Endothelial cell of umbilical vein (primary cell): Measurements from ENCODE around the gene KCNQ5. TPM values are rescaled to one million over a fixed set of nuclear protein-coding genes. Genes with fewer than 3 reads are reported as not detected.

Experiments used
- BruUV-seq: library from RNA; stranded (reverse); fragments of 400-500 nt; replicated peaks from 2 replicates; lab custom pipeline; 2021; lab: Mats Ljungman, UMichigan
- CTCF ChIA-PET: fragments of 300-600, 350-600 bp; sonication (Branson Sonifier 250); formaldehyde crosslinking; loops from one replicate; lab custom pipeline; 2021; ENCODE audit warnings: antibody characterized with exemption, inconsistent platforms; lab: Charles Lee
- POLR2A ChIA-PET: fragments of 300-600, 350-600 bp; sonication (Branson Sonifier 250); formaldehyde crosslinking; loops from one replicate; lab custom pipeline; 2021; ENCODE audit warnings: antibody characterized with exemption, inconsistent platforms; lab: Charles Lee
- DNase-seq: peaks from one replicate; pipeline ENCODE4 v3.0.0-alpha.2; 2011; ENCODE audit warnings: low read depth, low spot score
- FAIRE-seq: peaks from 2 replicates; lab custom pipeline; 2011; peaks lifted over from hg19 to GRCh38; lab: Jason Lieb, UNC
- H2AFZ ChIP-seq: 2 replicates; pipeline ENCODE4 v1.6.0; 2012; ENCODE audit warnings: low read depth, low read length, control low read depth, inconsistent platforms
- H3K27ac ChIP-seq: 2 replicates; pipeline ENCODE4 v1.5.1; 2011; ENCODE audit warnings: low read depth, mild to moderate bottlenecking, control low read depth, low read length, moderate library complexity; ENCODE audit not compliant: insufficient read depth
- H3K27me3 ChIP-seq, 2 experiments: 2 replicates each; pipeline versions ENCODE4 v1.6.0 to v1.6.1; 2011; ENCODE audit warnings: low read length in 2 of 2, mixed read lengths in 1 of 2; ENCODE audit not compliant: control insufficient read depth in 2 of 2, insufficient read depth in 2 of 2
- H3K36me3 ChIP-seq, 2 experiments: 2 replicates in 1 of 2; 3 replicates in 1 of 2; pipeline ENCODE4 v1.5.1; 2011; ENCODE audit warnings: low read length in 2 of 2, mild to moderate bottlenecking in 1 of 2, moderate library complexity in 1 of 2; ENCODE audit not compliant: control insufficient read depth in 2 of 2, insufficient read depth in 2 of 2; ENCODE audit errors: extremely low read depth in 1 of 2
- H3K4me1 ChIP-seq: 3 replicates; pipeline ENCODE4 v1.5.1; 2011; ENCODE audit warnings: mild to moderate bottlenecking, low read length; ENCODE audit not compliant: control insufficient read depth, insufficient read depth; ENCODE audit errors: extremely low read depth
- H3K4me2 ChIP-seq: 2 replicates; pipeline ENCODE4 v1.6.1; 2011; ENCODE audit warnings: low read length, control low read depth, mixed read lengths; ENCODE audit not compliant: insufficient read depth
- H3K4me3 ChIP-seq, 3 experiments: fragments of 200-600 bp in 1 of 3; sonication (generic), shearing (Covaris generic) in 1 of 3; replicated peaks in 1 of 3; 2 replicates each; pipeline ENCODE4 v1.5.1; 2011 to 2016; ENCODE audit warnings: control low read depth in 3 of 3, low read length in 3 of 3, mild to moderate bottlenecking in 2 of 3, inconsistent platforms in 1 of 3, low read depth in 1 of 3, moderate library complexity in 1 of 3; ENCODE audit not compliant: insufficient read depth in 1 of 3
- H3K79me2 ChIP-seq: 2 replicates; pipeline ENCODE4 v1.6.0; 2012; ENCODE audit warnings: low read length, inconsistent platforms; ENCODE audit not compliant: control insufficient read depth, insufficient read depth
- H3K9ac ChIP-seq: replicated peaks from 2 replicates; pipeline ENCODE3; 2011; ENCODE audit warnings: low read length, control low read depth; ENCODE audit not compliant: insufficient read depth; ENCODE audit errors: extremely low read depth
- H3K9me1 ChIP-seq: replicated peaks from 3 replicates; pipeline ENCODE4 v1.6.0; 2011; ENCODE audit warnings: mild to moderate bottlenecking, low read length; ENCODE audit not compliant: control insufficient read depth, insufficient read depth; ENCODE audit errors: extremely low read depth
- H3K9me3 ChIP-seq: replicated peaks from 2 replicates; pipeline ENCODE4 v1.5.1; 2012; ENCODE audit warnings: low read length, inconsistent platforms; ENCODE audit not compliant: control insufficient read depth, insufficient read depth
- H4K20me1 ChIP-seq: replicated peaks from 2 replicates; pipeline ENCODE3; 2011; ENCODE audit warnings: mild to moderate bottlenecking, low read length; ENCODE audit not compliant: control insufficient read depth, insufficient read depth; ENCODE audit errors: extremely low read depth
- CTCF ChIP-seq, 2 donors: IDR thresholded peaks; 1 replicate in 1 of 2; 2 replicates in 1 of 2; pipeline ENCODE4 v1.5.1; 2011; ENCODE audit warnings: low read length in 2 of 2, mild to moderate bottlenecking in 2 of 2, moderate library complexity in 2 of 2, control low read depth in 1 of 2, inconsistent platforms in 1 of 2, low read depth in 1 of 2; ENCODE audit not compliant: insufficient read depth in 1 of 2; ENCODE audit errors: extremely low read depth in 1 of 2
- EZH2 ChIP-seq: IDR thresholded peaks from 2 replicates; pipeline ENCODE4 v1.6.1; 2012; ENCODE audit warnings: borderline replicate concordance, low read depth, mild to moderate bottlenecking, moderate library complexity, low read length, inconsistent platforms; ENCODE audit not compliant: severe bottlenecking
- FOS ChIP-seq: IDR thresholded peaks from 2 replicates; pipeline ENCODE4 v1.6.1; 2011; ENCODE audit warnings: mild to moderate bottlenecking, low read length, moderate library complexity, borderline replicate concordance; ENCODE audit not compliant: insufficient read depth
- GATA2 ChIP-seq: IDR thresholded peaks from 2 replicates; pipeline ENCODE4 v1.7.0; 2011; ENCODE audit warnings: low read depth, mild to moderate bottlenecking, moderate library complexity, mixed read lengths, low read length; ENCODE audit not compliant: insufficient read length, insufficient read depth
- JUN ChIP-seq: IDR thresholded peaks from 2 replicates; pipeline ENCODE4 v1.6.1; 2011; ENCODE audit warnings: borderline replicate concordance, low read depth; ENCODE audit not compliant: insufficient read length, insufficient read depth
- MAX ChIP-seq: IDR thresholded peaks from 2 replicates; pipeline ENCODE4 v1.6.1; 2011; ENCODE audit not compliant: insufficient read depth, insufficient read length
- MYC ChIP-seq: IDR thresholded peaks from one replicate; pipeline ENCODE4 v1.6.1; 2011; ENCODE audit warnings: mild to moderate bottlenecking, low read depth, low read length
- POLR2A ChIP-seq: IDR thresholded peaks from 2 replicates; pipeline ENCODE4 v1.6.1; 2012; ENCODE audit warnings: low read depth, mild to moderate bottlenecking, control low read depth, low read length
- POLR2AphosphoS5 ChIP-seq: IDR thresholded peaks from 2 replicates; pipeline ENCODE4 v1.6.1; 2012; ENCODE audit warnings: low read depth, mild to moderate bottlenecking, control low read depth, low read length, moderate library complexity; ENCODE audit not compliant: insufficient read depth
- dilution Hi-C: fragments of 300-500 bp; cut with MboI; formaldehyde crosslinking; loops from one replicate; pipeline ENCODE4 v1.15.0; 2019; ENCODE audit warnings: low sequenced_read_pairs; ENCODE audit not compliant: extremely low pct_ligation_motif_present
- intact Hi-C: fragments of 100-400 bp; cut with micrococcal nuclease; formaldehyde crosslinking; loops from one replicate; pipeline ENCODE4 v1.10.0; 2022
- polyA plus RNA-seq, 4 experiments: library from polyadenylated mRNA; depleted of rRNA in 3 of 4; stranded (reverse) in 3 of 4; unstranded in 1 of 4; fragments of >200 nt; gene quantifications; 2 replicates each; pipeline versions ENCODE4 v1.2.1 to v1.2.3, GENCODE V29; 2011 to 2012; ENCODE audit warnings: missing spikeins in 1 of 4
- total RNA-seq: library from RNA; stranded (reverse); gene quantifications from 2 replicates; pipeline ENCODE4 v1.2.3, GENCODE V29; 2021

Gene KCNQ5
- total and polyA plus RNA-seq, 2 donors (not counting 3 experiments of a cell fraction or from before 2014, with no cell fraction given) = 0.22 TPM; not detected in 1

GRCh38 chr6:72987301-72987700 lies 365.4 kb downstream of the KCNQ5 start:
- Histone ChIP-seq H3K27ac (no peak overlapping the region), H4K20me1 (no peaks in the 10 kb centered on the region), H3K9me1 (no peaks in the 10 kb centered on the region), H2AFZ (no peak overlapping the region), H3K79me2 (no peaks in the 10 kb centered on the region), H3K27me3 (no peaks in the 10 kb centered on the region), H3K36me3 (no peaks in the 10 kb centered on the region), H3K9ac (no peak overlapping the region), H3K4me2 (no peak overlapping the region), H3K4me3 (no peak overlapping the region), H3K9me3 (no peaks in the 10 kb centered on the region), H3K4me1 (no peaks in the 10 kb centered on the region)
- DNase-seq (no peak), FAIRE-seq (no peak)
- intact Hi-C loops (no loop called here), dilution Hi-C loops (no loop called here)
- ChIA-PET CTCF (no interaction called here), POLR2A (no interaction called here)
- BruUV-seq = no TSS peak
- no peak for TF ChIP-seq FOS

GRCh38 chr6:72999995-73000394 lies 378.1 kb downstream of the KCNQ5 start:
- intact Hi-C loops = no loop called here
- Histone ChIP-seq H3K9me1 (no peaks in the 10 kb centered on the region), H3K4me2 (no peak overlapping the region), H3K27me3 (no peaks in the 10 kb centered on the region), H3K4me3 (no peak overlapping the region), H3K9me3 (no peaks in the 10 kb centered on the region), H2AFZ (no peak overlapping the region), H3K36me3 (no peaks in the 10 kb centered on the region), H3K4me1 (no peaks in the 10 kb centered on the region), H3K9ac (no peak overlapping the region), H3K79me2 (no peaks in the 10 kb centered on the region), H4K20me1 (no peaks in the 10 kb centered on the region), H3K27ac (no peak overlapping the region)
- FAIRE-seq (no peak), DNase-seq (no peak)
- dilution Hi-C loops = no loop called here
- ChIA-PET POLR2A (no interaction called here), CTCF (no interaction called here)
- BruUV-seq = no TSS peak
- TF ChIP-seq EZH2 (no peak), GATA2 (no peak), POLR2A (no peak), MAX (no peak), POLR2AphosphoS5 (no peak), FOS (no peak), MYC (no peak), CTCF (IDR thresholded peaks at IDR 0.05; ENCODE audit: extremely low read depth in 1 of 2, insufficient read depth in 1 of 2, low read depth in 1 of 2, low read length in 2 of 2) (no peak), JUN (no peak)
